Naive thymus-derived CD8-positive, alpha-beta T cell (primary cell): ENCODE data around the gene CACNA2D2. TPM values are rescaled to one million over a fixed set of nuclear protein-coding genes. Genes with fewer than 3 reads are reported as not detected.
A peak's percentile ranks its signal among the peaks of the same experiment; 100 is the strongest.

Experiments
- ATAC-seq, 2 donors: fragments of 150-1000 bp; cut with Tn5 transposase in 1 of 2; sonication (Bioruptor Pico), chemical (Tn5 transposase) in 1 of 2; 1 replicate in 1 of 2; 2 replicates in 1 of 2; pipeline ENCODE4 v1.10.0; 2021; ENCODE audit warnings: mild to moderate bottlenecking in 2 of 2, moderate library complexity in 2 of 2
- POLR2A ChIA-PET: fragments of 350-600 bp; sonication (Branson Sonifier 250); formaldehyde crosslinking; loops from one replicate; lab custom pipeline; 2021; ENCODE audit warnings: antibody characterized with exemption; lab: Charles Lee
- DNase-seq, 10 donors: peaks; one replicate each; pipeline versions ENCODE4 v3.0.0 to v3.0.0-alpha.2; 2020 to 2022
- H3K27ac Mint-ChIP-seq, 10 donors: one replicate each; pipeline ENCODE4 v1.8.0; 2020 to 2022; ENCODE audit warnings: mild to moderate bottlenecking in 10 of 10, mixed read lengths in 10 of 10, moderate library complexity in 4 of 10, inconsistent platforms in 1 of 10
- H3K27me3 Mint-ChIP-seq, 5 donors: one replicate each; pipeline ENCODE4 v1.8.0; 2021 to 2022; ENCODE audit warnings: mixed read lengths in 5 of 5
- H3K36me3 Mint-ChIP-seq, 3 donors: one replicate each; pipeline ENCODE4 v1.8.0; 2020 to 2022; ENCODE audit warnings: mixed read lengths in 3 of 3, mild to moderate bottlenecking in 2 of 3, inconsistent platforms in 1 of 3
- H3K4me1 Mint-ChIP-seq, 4 donors: one replicate each; pipeline ENCODE4 v1.8.0; 2021 to 2022; ENCODE audit warnings: mixed read lengths in 4 of 4
- H3K4me3 Mint-ChIP-seq, 10 donors: one replicate each; pipeline ENCODE4 v1.8.0; 2020 to 2022; ENCODE audit warnings: mild to moderate bottlenecking in 10 of 10, mixed read lengths in 10 of 10, moderate library complexity in 6 of 10, inconsistent platforms in 1 of 10
- H3K9me3 Mint-ChIP-seq, 9 donors: one replicate each; pipeline ENCODE4 v1.8.0; 2020 to 2022; ENCODE audit warnings: mixed read lengths in 9 of 9, mild to moderate bottlenecking in 3 of 9, inconsistent platforms in 1 of 9, moderate library complexity in 1 of 9
- polyA plus RNA-seq, 3 donors: library from polyadenylated mRNA; unstranded; fragments of 300-500 nt; fragmentation: Illumina TruSeq; gene quantifications; one replicate each; pipeline ENCODE4 v1.2.3, GENCODE V29; 2021
- total RNA-seq, 8 experiments: library from RNA in 2 of 8; stranded (reverse) in 2 of 8; gene quantifications; one replicate each; pipeline ENCODE4 v1.2.3 and lab custom pipeline; 2021 to 2026

The CACNA2D2 gene
- total and polyA plus RNA-seq, 5 experiments from 2014 or later, result 0.40 to 4.9 (median 1.5) TPM

DNA sequence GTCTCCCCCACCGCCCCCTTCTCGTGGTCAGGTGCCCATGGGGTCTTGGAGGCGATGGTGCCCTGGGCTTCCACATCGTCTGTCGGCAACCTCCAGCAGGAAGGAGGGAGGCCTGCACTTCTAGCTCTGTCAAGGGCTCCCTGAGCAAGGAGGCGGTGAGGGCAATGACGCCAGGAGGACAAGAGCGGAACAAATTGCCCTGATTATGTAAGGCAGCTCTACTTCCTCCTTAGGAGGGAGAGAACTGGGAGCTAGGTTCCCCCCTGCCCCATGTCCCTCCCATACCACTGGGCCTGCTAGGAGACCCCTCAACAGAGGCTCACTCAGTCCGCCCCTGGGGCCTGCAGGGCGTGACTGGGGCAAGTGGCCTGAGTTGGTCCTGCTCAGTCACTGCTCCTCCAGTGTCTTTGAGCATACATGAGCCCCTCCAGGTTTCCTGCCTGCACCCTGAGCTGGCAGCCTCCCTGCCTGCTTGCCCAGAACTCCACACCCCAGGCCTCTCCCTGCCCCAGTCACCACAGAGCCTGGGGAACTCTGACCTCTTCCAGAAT is 56.1 kb downstream of the CACNA2D2 start:
- Mint-ChIP-seq H3K27ac (peak overlapping the region in 8 of 10 donors; percentile 24 to 98 (median 58)), H3K9me3 (no peaks in the 10 kb centered on the region), H3K4me1 (peaks cover 9 to 51% (median 37%) of the 10 kb centered on the region in 4 donors), H3K27me3 (no peaks in the 10 kb centered on the region), H3K36me3 (no peaks in the 10 kb centered on the region), H3K4me3 (no peak overlapping the region)
- POLR2A ChIA-PET, result interaction anchor here (1.4 kb wide), 1 partner anchor 169 kb away, joined by 3 read pairs; no protein-coding TSS in a partner anchor
- DNase-seq (no peak), ATAC-seq (no peak)

DNA sequence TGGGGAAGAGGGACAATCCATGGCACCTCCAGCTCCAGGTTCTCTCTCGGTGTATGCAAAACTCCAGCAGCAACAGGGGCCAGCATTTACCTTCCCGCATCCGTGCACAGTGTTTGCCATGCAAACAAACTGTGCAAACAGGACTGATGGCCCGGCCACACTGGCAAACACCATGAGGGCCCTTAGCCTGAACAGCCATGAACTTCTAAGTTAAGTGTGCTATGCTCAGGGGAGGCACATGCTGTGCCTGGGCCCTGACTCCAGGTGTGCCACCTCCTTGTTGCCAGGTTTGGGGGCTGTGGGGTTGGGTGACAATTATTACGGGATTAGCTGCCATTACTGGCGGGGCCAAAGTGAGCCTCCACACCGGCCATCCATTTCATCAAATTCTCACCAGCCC is 57.5 kb downstream of the CACNA2D2 start:
- no peaks in the 10 kb centered on the region for H3K9me3 Mint-ChIP-seq
- no peak overlapping the region for H3K4me3 Mint-ChIP-seq
- H3K27me3 Mint-ChIP-seq, result no peaks in the 10 kb centered on the region
- no peaks in the 10 kb centered on the region for H3K36me3 Mint-ChIP-seq
- ATAC-seq (no peak), DNase-seq (no peak)
- H3K4me1 Mint-ChIP-seq, result peaks cover 9 to 44% (median 32%) of the 10 kb centered on the region in 4 donors
- H3K27ac Mint-ChIP-seq, result peak overlapping the region in 2 of 10 donors; percentile 26 to 36
- POLR2A ChIA-PET, result interaction anchor here (1.4 kb wide), 1 partner anchor 170 kb away, joined by 3 read pairs; no protein-coding TSS in a partner anchor

DNA sequence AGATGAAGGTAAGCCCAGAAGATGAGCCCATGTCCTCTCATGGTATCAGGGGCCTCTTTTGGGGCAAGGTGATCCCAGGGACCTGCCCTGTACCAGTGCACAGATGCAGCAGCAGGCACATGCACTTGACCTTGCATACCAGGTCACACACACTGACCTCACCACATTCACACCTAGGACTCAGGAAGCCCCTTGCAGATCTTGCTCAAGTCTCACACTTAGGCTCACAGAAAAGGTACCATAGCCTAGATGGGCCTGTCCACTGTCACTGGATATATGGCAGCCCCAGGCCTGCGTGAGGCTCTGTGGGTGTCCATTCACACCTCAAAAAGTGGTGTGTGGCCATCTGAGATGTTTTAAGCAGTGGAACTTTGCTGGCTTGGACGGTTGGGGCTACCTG is 58.7 kb downstream of the CACNA2D2 start:
- H3K9me3 Mint-ChIP-seq, result no peaks in the 10 kb centered on the region
- no peak for ATAC-seq
- no peaks in the 10 kb centered on the region for H3K36me3 Mint-ChIP-seq
- no peaks in the 10 kb centered on the region for H3K27me3 Mint-ChIP-seq
- no peak overlapping the region for H3K27ac Mint-ChIP-seq
- H3K4me1 Mint-ChIP-seq, result peaks cover 5 to 34% (median 23%) of the 10 kb centered on the region in 4 donors
- POLR2A ChIA-PET, result no interaction called here
- no peak overlapping the region for H3K4me3 Mint-ChIP-seq
- no peak for DNase-seq

DNA sequence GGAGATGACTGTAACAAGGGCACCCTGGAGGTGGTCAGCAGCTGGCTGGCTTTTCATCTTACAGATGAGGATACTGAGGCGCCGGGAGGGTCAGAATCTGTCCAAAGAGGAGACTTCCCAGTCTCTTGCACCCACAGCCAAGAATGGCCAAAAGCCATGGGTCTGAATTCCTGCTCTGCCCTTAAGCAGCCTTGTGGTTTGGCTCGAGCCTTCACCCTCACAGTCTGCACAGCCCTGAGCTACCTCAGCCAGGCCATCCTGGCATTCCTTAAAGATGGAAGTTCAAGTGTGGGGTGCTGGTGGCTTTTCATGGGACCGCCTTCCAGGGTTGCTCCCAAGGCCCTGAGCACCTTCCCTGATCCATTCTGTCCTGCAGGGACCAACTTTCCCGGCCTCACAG is 59.2 kb downstream of the CACNA2D2 start:
- H3K4me3 Mint-ChIP-seq, result no peak overlapping the region
- H3K36me3 Mint-ChIP-seq, result no peaks in the 10 kb centered on the region
- no peaks in the 10 kb centered on the region for H3K9me3 Mint-ChIP-seq
- no peak for ATAC-seq
- peak overlapping the region in 1 of 10 donors; percentile 13 for H3K27ac Mint-ChIP-seq
- POLR2A ChIA-PET, result no interaction called here
- no peaks in the 10 kb centered on the region for H3K27me3 Mint-ChIP-seq
- no peak for DNase-seq
- H3K4me1 Mint-ChIP-seq, result peaks cover 5 to 28% (median 21%) of the 10 kb centered on the region in 4 donors

DNA sequence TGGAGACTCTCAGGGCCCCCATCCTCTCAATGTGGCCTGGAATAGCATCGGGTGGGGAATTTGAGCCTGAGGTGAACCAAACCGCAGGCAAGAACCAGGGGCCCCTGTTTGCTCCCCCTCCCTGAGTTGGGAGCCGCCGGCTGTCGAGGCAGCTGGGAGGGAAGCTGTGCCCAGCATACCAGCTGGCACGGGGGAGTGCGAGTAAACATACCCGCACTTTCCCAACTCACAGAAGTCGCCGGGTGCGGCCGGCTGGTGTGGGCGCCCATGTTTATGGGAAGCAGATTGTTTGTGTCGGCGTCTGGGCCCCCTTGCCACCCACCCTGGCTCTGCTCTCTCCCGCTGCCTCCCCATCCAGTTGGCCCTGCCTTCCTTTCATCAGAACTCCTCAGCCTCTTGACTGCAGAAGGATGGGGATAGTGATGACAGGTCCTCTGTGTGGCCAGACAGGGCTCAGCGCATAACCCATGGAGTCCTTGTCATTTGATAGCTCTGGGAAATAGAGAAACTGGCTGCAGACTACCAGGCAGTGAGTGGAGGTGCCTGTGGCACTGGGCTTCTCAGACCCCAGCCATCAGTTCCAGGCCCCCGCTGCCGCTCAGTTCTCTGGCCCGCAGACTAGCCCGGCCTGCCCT is 60.4 kb downstream of the CACNA2D2 start:
- H3K27me3 Mint-ChIP-seq, result no peaks in the 10 kb centered on the region
- H3K4me1 Mint-ChIP-seq, result peaks cover 5 to 22% (median 14%) of the 10 kb centered on the region in 4 donors
- no peak for ATAC-seq
- H3K9me3 Mint-ChIP-seq, result no peaks in the 10 kb centered on the region
- H3K27ac Mint-ChIP-seq, result no peak overlapping the region
- no peak overlapping the region for H3K4me3 Mint-ChIP-seq
- POLR2A ChIA-PET, result no interaction called here
- no peaks in the 10 kb centered on the region for H3K36me3 Mint-ChIP-seq
- DNase-seq, result no peak

DNA sequence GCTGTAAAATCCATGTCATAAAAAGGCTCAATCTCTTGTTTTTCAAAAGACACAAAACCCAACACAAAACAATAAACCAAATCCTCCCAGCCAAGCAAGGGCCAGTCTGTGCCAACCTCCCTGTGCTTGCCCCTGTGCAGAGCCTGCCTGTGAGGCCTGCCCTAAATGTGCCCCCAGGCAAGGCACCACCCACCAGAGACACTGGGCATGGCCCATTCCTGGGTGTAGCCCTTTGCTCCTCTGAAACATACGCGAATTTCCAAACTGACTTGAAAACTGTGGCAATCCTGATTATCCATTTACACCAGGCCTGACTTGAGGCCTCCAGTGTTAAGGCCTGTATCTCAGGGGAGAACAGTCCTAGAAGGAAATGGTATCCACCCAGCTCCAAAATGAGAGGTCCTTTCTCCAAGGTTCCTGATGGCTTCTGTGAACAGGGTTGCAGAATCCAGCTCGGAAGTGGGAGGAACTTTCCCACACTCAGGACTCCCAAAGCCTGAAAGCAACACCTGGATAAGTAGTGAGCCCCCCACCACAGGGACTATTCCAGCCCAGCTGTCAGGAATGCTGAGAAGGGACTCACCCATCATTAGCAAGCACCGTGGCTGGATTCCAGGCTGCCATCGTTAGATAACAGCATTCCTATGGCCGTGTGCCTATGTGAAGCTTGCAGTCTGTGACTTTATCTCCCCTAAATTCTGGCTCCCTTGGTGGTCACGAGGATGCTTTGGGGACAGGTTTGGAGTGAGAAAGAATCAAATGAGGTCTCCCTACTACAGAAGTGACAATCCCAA is 61.8 kb downstream of the CACNA2D2 start:
- DNase-seq, result no peak
- no peak for ATAC-seq
- POLR2A ChIA-PET, result interaction anchor here (1.0 kb wide), 1 partner anchor 10 kb away, joined by 3 read pairs; no protein-coding TSS in a partner anchor
- Mint-ChIP-seq H3K4me3 (no peak overlapping the region), H3K27me3 (no peaks in the 10 kb centered on the region), H3K4me1 (peaks cover 3 to 15% (median 5%) of the 10 kb centered on the region in 4 donors), H3K36me3 (no peaks in the 10 kb centered on the region), H3K27ac (peak overlapping the region in 3 of 10 donors; percentile 32 to 49 (median 37)), H3K9me3 (no peaks in the 10 kb centered on the region)

DNA sequence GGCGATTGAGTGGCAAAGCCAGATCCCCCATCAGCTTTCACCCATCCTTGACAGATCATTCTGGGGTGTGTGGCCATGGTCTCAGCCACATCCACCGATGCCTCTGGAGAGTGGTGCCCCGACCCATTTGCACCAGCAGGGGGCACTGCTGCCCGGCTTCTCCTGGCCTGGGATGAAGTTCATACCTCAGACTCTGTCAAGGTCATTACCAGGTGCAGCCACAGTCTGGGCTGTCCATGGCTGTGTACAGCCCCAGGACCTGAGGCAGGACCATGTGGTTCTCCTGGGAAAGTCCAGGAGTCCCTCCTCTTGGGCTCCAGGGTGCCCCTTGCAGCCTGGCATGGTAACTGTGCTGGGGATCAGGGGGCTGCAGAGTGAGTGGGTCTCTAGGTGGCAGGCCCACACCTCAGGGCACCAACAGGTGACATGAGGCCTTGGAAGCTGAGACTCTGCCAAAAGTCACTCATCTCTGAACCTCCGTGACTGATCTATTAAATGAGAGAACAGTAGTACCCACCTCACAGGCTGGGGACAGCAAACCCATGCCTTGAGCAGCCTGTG is 67.2 kb downstream of the CACNA2D2 start:
- ATAC-seq (peak; percentile 95 to 100), DNase-seq (peak; percentile 56 to 86 (median 73))
- POLR2A ChIA-PET, result no interaction called here
- no peaks in the 10 kb centered on the region for H3K9me3 Mint-ChIP-seq
- H3K4me1 Mint-ChIP-seq, result peaks cover 5 to 20% (median 10%) of the 10 kb centered on the region in 4 donors
- H3K4me3 Mint-ChIP-seq, result peak overlapping the region in 1 of 10 donors; percentile 50
- H3K27me3 Mint-ChIP-seq, result peaks cover 0 to 2% (median 0%) of the 10 kb centered on the region in 5 donors
- H3K27ac Mint-ChIP-seq, result peak overlapping the region in 2 of 10 donors; percentile 51 to 81
- H3K36me3 Mint-ChIP-seq, result no peaks in the 10 kb centered on the region

DNA sequence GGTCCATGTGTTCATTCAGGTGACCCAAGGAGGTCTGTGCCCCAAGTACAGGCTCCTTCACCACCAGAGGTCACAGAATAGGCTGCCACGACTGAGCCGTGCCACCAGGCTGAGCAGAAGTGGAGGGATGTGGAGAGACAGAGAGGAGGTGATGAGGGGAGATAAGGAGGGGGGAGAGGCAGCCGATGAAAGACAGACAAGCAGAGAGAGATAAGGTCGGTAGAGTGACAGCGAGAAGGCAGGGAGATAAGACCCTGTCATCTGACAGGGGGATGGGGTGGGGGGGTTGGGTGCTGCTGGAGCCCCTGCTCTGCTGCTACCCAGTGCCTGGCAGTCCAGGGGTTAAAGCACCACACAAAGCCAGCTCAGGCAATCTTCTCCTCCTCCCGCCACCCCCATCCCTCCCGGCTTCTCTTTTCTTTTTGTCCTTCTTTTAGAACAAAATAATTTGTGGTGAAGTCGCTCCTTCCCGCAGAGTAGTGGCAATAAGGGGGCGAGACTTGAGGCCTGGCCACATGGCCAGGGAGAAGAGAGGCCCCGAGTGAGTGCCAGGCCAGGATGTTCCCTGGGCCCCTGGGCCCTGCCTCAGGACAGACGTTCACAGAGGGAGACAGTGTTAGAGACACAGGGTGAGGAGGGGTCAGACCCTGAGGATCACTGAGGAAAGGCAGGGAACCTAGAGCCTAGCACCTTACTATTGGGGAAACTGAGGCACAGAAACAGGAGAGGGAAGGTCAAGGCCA is 67.9 kb downstream of the CACNA2D2 start:
- H3K27ac Mint-ChIP-seq, result peak overlapping the region in 2 of 10 donors; percentile 51 to 81
- peaks cover 0 to 2% (median 0%) of the 10 kb centered on the region in 5 donors for H3K27me3 Mint-ChIP-seq
- POLR2A ChIA-PET, result no interaction called here
- no peaks in the 10 kb centered on the region for H3K9me3 Mint-ChIP-seq
- peak overlapping the region in 1 of 10 donors; percentile 18 for H3K4me3 Mint-ChIP-seq
- no peak for DNase-seq
- peak in 1 of 2 donors; percentile 30 for ATAC-seq
- peaks cover 5 to 20% (median 14%) of the 10 kb centered on the region in 4 donors for H3K4me1 Mint-ChIP-seq
- H3K36me3 Mint-ChIP-seq, result no peaks in the 10 kb centered on the region

DNA sequence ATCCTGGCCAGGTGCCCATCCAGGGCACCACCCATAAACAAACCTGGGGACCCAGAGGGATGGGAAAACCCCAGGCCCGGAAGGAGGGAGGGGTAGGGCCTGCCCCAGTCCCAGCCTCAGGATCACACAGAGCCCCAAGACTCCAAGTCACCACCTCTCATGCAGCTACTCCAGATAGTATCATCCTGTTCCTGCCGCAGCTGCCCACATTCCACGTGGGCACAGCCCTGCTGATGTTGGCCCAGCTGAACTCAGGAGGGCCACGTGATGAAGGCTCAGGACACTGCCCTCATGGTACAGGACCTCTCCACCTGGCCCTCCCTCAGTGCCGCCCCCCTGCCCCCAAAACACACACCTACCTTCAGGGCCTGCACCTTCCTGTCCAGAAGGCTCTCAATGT is 69.5 kb downstream of the CACNA2D2 start:
- peaks cover 5 to 23% (median 15%) of the 10 kb centered on the region in 4 donors for H3K4me1 Mint-ChIP-seq
- H3K27ac Mint-ChIP-seq, result no peak overlapping the region
- POLR2A ChIA-PET, result no interaction called here
- no peaks in the 10 kb centered on the region for H3K9me3 Mint-ChIP-seq
- H3K27me3 Mint-ChIP-seq, result peaks cover 0 to 2% (median 0%) of the 10 kb centered on the region in 5 donors
- no peaks in the 10 kb centered on the region for H3K36me3 Mint-ChIP-seq
- no peak for ATAC-seq
- DNase-seq, result no peak
- H3K4me3 Mint-ChIP-seq, result no peak overlapping the region

DNA sequence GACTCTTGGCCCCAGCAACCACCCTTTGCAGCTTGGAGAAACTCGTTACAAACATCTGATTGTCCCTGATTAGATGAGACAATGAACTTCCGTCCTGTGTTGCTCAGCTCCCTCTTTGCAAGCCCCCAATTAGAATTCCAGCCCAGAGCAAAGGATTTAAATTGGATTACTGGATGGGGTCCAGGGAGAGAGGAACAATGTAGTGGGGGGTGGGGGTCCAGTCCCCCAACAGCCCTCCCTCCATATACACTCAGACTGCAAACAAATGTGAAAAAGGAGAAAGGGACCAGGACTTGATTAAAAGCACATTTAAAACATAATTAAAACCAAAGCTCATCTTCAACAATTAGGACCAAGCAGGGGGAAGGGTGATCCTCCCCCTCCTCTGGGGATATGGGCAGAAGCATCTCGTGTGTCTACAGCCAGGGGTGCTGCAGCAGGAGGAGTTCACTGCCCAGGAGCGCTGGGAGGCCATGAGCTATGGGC is 72.4 kb downstream of the CACNA2D2 start:
- POLR2A ChIA-PET, result no interaction called here
- ATAC-seq (no peak), DNase-seq (no peak)
- peaks cover 0 to 2% (median 0%) of the 10 kb centered on the region in 5 donors for H3K27me3 Mint-ChIP-seq
- no peaks in the 10 kb centered on the region for H3K9me3 Mint-ChIP-seq
- H3K4me1 Mint-ChIP-seq, result peaks cover under 1 to 27% (median 13%) of the 10 kb centered on the region in 4 donors
- no peaks in the 10 kb centered on the region for H3K36me3 Mint-ChIP-seq
- H3K27ac Mint-ChIP-seq, result peak overlapping the region in 5 of 10 donors; percentile 15 to 88 (median 69)
- H3K4me3 Mint-ChIP-seq, result peak overlapping the region in 2 of 10 donors; percentile 45 to 58

DNA sequence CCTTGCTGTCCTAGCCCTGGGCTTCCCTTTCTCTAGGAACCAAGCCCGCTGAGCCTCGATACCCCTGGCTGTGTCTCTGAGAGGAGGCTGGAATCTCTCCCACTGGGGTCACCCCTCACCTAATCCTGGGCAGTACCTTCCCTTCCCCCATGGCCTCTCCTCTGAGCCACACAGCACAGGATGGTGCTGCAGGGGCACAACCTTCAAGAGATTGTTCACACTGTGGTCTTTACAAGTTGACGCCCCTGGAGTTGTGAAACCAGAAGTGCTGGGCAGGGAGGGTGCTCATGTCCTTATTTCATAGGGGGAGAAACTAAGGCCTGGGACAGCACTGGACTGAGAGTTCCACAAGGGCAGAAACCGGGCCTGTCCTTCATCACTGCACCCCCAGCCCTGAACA is 73.2 kb downstream of the CACNA2D2 start:
- H3K36me3 Mint-ChIP-seq, result no peaks in the 10 kb centered on the region
- H3K27ac Mint-ChIP-seq, result peak overlapping the region in 5 of 10 donors; percentile 29 to 85 (median 71)
- no peaks in the 10 kb centered on the region for H3K9me3 Mint-ChIP-seq
- peak in 1 of 10 donors; percentile 29 for DNase-seq
- POLR2A ChIA-PET, result no interaction called here
- H3K27me3 Mint-ChIP-seq, result peaks cover 0 to under 1% (median 0%) of the 10 kb centered on the region in 5 donors
- no peak for ATAC-seq
- H3K4me3 Mint-ChIP-seq, result peak overlapping the region in 3 of 10 donors; percentile 24 to 66 (median 24)
- H3K4me1 Mint-ChIP-seq, result peaks cover 0 to 22% (median 7%) of the 10 kb centered on the region in 4 donors
